Stomach smooth muscle (tissue), 2 donors: ENCODE results near the gene CARD9.

Source experiments
- H3K27ac ChIP-seq: one replicate; pipeline ENCODE4 v1.7.0; 2013; ENCODE audit warnings: mild to moderate bottlenecking, low read length, inconsistent platforms
- H3K27me3 ChIP-seq, 2 donors: one replicate each; pipeline ENCODE4 v1.7.0; 2013; ENCODE audit warnings: low read length in 2 of 2; ENCODE audit not compliant: insufficient read depth in 2 of 2, control insufficient read depth in 1 of 2
- H3K36me3 ChIP-seq, 2 donors: one replicate each; pipeline ENCODE4 v1.7.0; 2013; ENCODE audit warnings: low read length in 2 of 2; ENCODE audit not compliant: control insufficient read depth in 2 of 2, insufficient read depth in 2 of 2
- H3K4me1 ChIP-seq: one replicate; pipeline ENCODE4 v1.7.0; 2013; ENCODE audit warnings: low read length; ENCODE audit not compliant: control insufficient read depth, insufficient read depth
- H3K4me3 ChIP-seq, 2 donors: one replicate each; pipeline ENCODE4 v1.7.0; 2013; ENCODE audit warnings: low read length in 2 of 2
- H3K9ac ChIP-seq, 2 donors: one replicate each; pipeline ENCODE4 v1.7.0; 2013; ENCODE audit warnings: low read length in 2 of 2, mild to moderate bottlenecking in 1 of 2
- H3K9me3 ChIP-seq, 2 donors: one replicate each; pipeline ENCODE4 v1.7.0; 2013; ENCODE audit warnings: low read length in 2 of 2; ENCODE audit not compliant: control insufficient read depth in 2 of 2
- donor health status: healthy.
- donor health status: Pancreatic carcinoma.

CARD9 gene

DNA sequence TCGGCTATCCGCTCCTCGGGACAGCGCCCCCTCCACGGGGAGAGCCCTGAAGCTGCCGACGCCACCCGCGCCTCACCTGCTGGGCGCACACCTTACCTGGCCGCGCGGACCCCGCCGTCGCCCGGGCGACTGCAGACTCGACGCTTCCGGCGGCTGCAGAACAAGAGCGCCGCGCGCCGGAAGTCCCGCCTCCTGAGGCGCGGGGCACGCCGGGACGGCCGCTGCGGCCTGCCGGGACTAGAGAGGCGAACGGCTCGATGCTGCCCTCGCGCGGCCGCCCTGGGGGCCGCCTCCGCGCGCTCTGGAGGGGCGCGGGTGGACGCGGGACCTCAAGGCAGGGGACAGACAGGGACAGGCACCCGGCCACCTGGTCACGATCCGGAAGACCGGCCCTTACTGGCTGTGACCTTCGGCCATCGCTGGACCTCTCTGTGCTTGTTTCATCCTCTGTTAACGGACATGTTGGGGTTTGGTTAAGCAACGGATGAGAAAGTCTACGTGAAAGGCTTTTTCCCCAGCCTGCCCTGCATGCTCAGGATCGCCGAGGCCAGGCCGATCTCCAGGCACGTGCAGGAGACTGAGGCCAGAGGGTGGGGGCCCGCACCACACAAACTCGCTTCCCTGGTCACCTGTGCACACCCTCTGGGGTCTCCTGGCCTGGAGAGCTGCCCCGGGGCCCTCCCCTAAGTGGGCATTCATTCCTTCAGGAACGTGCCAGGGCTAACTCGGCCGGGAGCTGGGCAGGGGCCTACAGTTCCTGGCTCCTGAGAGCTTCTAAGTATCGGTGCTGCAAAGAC, 26.8 kb upstream of the CARD9 start, which contains the start of gene SNAPC4:
Gene SNAPC4 (minus strand): TSS at position 133 of the 797 bp plus-strand sequence. CDS start 1,742 bp downstream, outside the sequence.
- Histone ChIP-seq H3K4me1 (peaks cover 25% of the 10 kb centered on the region), H3K36me3 (peaks cover 19 to 25% of the 10 kb centered on the region in 2 donors), H3K27me3 (no peaks in the 10 kb centered on the region), H3K27ac (no peak within 1 kb of the TSS), H3K9ac (peak within 1 kb of the TSS; percentile 68 to 73), H3K4me3 (peak within 1 kb of the TSS; percentile 79 to 83), H3K9me3 (no peaks in the 10 kb centered on the region)

DNA sequence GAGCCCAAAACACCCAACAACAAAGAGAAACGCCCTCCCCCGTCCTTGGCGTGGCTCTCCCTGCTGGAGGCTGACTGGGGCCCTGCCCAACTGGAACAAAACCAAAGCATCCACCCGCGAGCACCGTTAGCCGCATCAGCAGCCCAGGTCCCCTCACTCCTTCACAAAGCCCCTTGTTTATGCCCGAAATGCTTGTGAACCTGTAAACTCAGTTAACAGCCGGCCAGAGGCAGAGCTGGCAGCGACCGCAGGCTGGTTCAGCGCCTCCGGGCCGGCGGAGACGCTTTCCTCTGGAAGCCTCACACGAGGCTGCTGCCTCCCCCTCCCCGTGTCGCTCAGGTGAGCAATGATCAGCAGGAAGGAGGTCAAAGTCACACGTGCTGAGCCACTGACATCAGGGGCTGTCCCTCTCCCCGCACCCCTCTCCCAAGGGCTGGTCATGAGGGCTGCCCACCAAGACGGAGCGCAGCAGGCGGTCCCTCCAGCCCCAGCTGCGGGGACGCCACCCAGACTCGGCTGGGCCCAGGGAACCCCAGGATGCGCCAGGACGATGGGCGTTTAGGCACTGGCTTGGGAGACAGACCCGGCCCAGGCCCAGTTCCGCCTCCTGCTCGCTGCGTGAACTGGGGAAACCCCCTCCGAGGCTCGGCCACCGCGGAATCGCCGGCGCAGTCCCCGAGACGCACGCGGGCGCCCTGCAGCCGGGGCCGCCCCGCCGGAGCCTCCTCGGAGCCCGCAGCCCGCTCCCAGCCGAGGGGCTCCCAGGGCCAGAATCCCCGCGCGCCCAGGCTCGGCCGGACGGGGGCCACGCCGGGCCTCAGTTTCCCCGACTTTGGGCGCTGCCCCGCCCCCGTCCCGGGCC, 25.9 kb upstream of the CARD9 start:
- Histone ChIP-seq H3K9ac (peak overlapping the region; percentile 66 to 68), H3K27ac (no peak overlapping the region), H3K36me3 (peaks cover 27 to 32% of the 10 kb centered on the region in 2 donors), H3K4me3 (peak overlapping the region; percentile 79 to 83), H3K27me3 (no peaks in the 10 kb centered on the region), H3K9me3 (no peaks in the 10 kb centered on the region), H3K4me1 (peaks cover 25% of the 10 kb centered on the region)

DNA sequence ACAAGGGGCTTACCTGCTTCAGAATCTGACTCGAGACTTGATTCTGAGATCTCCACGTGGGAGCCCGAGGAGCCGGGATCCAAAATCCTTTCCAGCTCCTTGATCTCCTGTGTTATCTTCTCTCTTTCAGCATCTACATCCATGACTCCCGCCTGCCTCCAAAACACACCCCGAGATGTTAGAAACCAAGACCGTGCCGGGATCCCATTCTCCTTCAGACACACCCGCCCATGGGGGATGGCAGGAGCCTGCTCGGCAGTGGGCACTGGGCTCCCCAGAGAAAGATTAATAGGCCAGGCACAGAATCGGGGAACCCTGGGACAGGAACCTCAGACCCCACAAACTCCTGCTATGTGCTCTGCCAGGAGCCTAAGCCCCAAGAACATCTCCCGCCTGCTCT, 24.8 kb upstream of the CARD9 start:
- H3K27ac ChIP-seq = no peak overlapping the region
- H3K4me1 ChIP-seq = peaks cover 23% of the 10 kb centered on the region
- H3K9ac ChIP-seq = peak overlapping the region in 1 of 2 donors; percentile 68
- H3K4me3 ChIP-seq = peak overlapping the region in 1 of 2 donors; percentile 83
- H3K36me3 ChIP-seq = peaks cover 28 to 31% of the 10 kb centered on the region in 2 donors
- no peaks in the 10 kb centered on the region for H3K27me3 ChIP-seq
- no peaks in the 10 kb centered on the region for H3K9me3 ChIP-seq

DNA sequence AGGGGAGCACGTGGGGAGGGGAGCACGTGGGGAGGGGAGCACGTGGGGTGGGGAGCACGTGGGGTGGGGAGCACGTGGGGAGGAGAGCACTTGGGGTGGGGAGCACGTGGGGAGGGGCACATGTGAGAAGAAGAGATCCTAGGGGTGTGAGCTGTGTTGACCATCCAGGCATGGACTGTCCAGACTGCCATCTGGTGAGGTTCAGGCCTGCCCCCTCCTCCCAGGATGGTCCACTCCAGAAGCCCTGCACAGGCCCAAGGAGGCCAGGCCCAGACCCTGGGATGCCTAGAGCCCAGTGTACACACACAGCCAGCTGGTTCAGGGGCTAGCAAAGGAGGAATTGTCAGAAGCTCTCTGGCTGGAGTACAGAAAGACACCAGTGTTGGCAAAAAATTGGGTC, 24.2 kb upstream of the CARD9 start:
- Histone ChIP-seq H3K27me3 (no peaks in the 10 kb centered on the region), H3K9me3 (no peaks in the 10 kb centered on the region), H3K9ac (no peak overlapping the region), H3K4me1 (peaks cover 23% of the 10 kb centered on the region), H3K36me3 (peaks cover 28 to 34% of the 10 kb centered on the region in 2 donors), H3K27ac (no peak overlapping the region), H3K4me3 (no peak overlapping the region)

DNA sequence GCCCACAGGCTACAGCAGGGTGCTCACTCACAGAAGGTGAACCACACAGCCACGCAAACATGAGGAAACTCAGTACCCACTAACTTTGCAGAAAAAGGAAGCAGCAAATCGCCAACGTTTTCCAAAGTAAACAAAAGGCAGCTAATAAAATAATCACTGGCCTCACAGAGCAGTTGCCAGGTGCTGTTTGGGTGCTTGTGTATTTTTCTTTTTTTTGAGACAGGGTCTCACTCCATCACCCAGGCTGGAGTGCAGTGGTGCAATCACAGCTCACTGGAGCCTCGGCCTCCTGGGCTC, 22.7 kb upstream of the CARD9 start:
- Histone ChIP-seq H3K36me3 (peaks cover 40 to 42% of the 10 kb centered on the region in 2 donors), H3K4me3 (no peak overlapping the region)

DNA sequence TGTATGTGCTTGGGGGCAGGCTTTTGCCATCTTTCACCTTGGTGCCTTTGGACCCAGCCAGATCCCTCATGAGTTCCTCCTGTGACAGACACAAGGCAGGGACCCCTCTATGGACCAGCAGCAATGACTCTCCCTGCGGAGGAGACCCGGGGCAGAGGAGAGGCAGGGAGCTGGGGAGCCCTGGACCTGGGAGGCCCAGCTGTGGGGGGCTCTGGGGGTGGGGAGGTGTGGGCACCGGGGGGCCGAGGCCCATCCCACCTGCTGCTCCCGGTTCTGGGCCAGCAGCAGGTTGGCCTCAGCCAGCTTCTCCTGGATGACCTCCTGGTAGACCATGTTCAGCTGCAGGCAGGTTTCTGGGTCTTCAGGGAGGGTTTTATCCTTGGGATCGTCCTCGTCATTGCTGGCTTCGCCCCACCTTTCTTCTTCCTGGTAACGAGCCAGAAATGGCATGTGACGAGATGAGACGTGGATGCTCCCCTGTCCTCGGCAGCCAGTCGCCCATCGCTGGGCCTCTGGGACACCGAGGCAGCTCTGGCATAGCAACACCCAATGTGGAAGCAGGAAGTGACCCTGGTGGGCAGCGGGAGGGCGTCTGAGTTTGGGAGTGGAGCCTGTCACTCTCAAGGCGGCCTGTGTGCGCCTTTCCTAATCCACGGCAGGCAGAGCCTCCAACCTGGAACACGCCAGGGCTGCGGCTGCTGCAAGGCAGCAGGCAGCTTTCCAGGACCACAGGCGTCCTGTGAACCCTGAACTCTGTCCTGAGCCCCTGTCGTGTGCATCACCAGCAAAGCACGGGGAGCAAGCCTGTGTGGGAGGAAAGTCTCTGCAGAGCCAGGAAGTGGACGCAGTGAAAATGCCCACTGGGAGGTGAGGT, 22.1 kb upstream of the CARD9 start:
- Histone ChIP-seq H3K27me3 (no peaks in the 10 kb centered on the region), H3K4me3 (no peak overlapping the region), H3K4me1 (peaks cover 22% of the 10 kb centered on the region), H3K9ac (no peak overlapping the region), H3K27ac (no peak overlapping the region), H3K36me3 (peaks cover 40 to 42% of the 10 kb centered on the region in 2 donors), H3K9me3 (no peaks in the 10 kb centered on the region)

More for the DNA sequence above, 22.7 kb upstream of the CARD9 start:
- no peak overlapping the region for H3K27ac ChIP-seq
- H3K4me1 ChIP-seq = peaks cover 23% of the 10 kb centered on the region
- H3K9ac ChIP-seq = no peak overlapping the region
- H3K27me3 ChIP-seq = no peaks in the 10 kb centered on the region
- no peaks in the 10 kb centered on the region for H3K9me3 ChIP-seq

DNA sequence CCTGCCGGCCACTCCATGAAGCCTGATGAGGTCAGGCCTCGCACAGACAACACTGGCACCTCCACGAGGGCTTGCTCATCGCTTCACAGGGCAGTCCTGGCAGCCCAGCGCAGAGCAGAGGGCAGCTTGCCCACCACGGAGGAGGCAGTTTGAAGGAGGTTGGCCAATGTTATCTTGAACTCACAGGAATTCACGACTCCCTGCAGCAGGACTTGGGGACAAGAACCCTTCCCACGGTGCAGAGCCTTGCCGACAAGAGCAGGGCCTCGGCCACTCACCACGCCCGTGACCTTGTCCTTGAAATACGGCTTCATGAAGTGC, 21.5 kb upstream of the CARD9 start:
- H3K27me3 ChIP-seq = no peaks in the 10 kb centered on the region
- H3K36me3 ChIP-seq = peaks cover 40 to 42% of the 10 kb centered on the region in 2 donors
- no peak overlapping the region for H3K4me3 ChIP-seq
- no peak overlapping the region for H3K9ac ChIP-seq
- H3K9me3 ChIP-seq = no peaks in the 10 kb centered on the region
- H3K4me1 ChIP-seq = peaks cover 18% of the 10 kb centered on the region
- H3K27ac ChIP-seq = no peak overlapping the region

DNA sequence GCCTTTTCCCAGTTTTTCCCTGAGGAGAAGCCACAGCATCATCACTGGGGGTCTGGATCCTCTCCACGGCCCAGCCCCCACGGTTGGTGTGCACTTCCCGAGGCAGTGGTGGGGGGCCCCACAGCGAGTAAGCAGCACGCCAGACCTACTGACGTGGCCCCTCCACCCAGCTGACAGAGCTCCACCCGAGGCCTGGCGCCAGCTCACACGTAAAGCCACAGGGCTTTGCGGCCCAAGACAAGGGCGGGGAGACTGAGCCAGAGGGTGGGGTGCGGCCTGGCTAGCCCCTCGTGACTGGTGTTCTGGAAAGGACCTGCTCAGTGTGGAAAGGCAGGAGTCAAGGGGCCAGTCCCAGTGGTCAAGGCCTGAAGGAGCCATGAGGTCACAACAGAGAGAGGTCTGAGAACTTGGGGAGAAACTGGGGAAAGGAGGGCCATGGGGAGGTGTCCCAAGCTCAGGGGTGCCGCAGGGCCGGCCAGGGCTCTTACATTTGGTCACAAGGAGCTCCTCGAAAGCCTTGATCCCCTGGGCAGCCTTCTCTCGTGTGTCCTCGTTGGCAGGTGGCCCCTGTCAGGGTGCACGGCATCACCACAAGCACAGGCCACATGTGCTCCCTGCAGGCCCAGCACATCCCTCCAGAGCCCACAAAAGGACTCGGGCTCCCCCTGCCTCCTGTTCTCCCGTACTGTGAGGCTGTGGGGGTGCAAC, 21.0 kb upstream of the CARD9 start:
- H3K27me3 ChIP-seq = no peaks in the 10 kb centered on the region
- H3K4me1 ChIP-seq = peaks cover 15% of the 10 kb centered on the region
- H3K4me3 ChIP-seq = no peak overlapping the region
- peaks cover 40 to 42% of the 10 kb centered on the region in 2 donors for H3K36me3 ChIP-seq
- H3K27ac ChIP-seq = no peak overlapping the region
- H3K9me3 ChIP-seq = no peaks in the 10 kb centered on the region
- no peak overlapping the region for H3K9ac ChIP-seq

DNA sequence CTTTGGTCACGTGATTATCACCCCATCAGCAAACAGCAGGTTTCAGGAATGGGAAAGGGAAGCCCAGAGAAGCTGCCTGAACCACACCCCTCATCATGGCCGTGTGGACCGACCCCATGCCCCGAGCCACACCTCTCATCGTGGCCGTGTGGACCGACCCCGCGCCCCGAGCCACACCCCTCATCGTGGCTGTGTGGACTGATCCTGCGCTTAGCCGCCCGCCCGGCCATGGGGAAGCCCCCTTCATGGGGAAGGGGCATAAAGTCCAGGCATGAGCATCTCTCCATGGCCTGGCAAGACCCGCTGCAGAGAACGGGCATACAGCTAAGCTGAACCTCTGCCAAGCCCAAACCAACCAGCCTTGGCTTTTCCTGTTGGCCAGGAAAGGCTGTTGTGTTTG, 20.1 kb upstream of the CARD9 start:
- no peaks in the 10 kb centered on the region for H3K27me3 ChIP-seq
- no peak overlapping the region for H3K27ac ChIP-seq
- no peak overlapping the region for H3K4me3 ChIP-seq
- H3K36me3 ChIP-seq = peaks cover 43 to 47% of the 10 kb centered on the region in 2 donors
- H3K9me3 ChIP-seq = no peaks in the 10 kb centered on the region
- peaks cover 5% of the 10 kb centered on the region for H3K4me1 ChIP-seq
- H3K9ac ChIP-seq = no peak overlapping the region
